K562 (cell line): Measurements from ENCODE around the gene GARNL3. TPM values are rescaled to one million over a fixed set of nuclear protein-coding genes. Genes with fewer than 3 reads are reported as not detected.

Experiments
- ATAC-seq: fragments of 200-7000 bp; cut with Tn5 transposase; 3 replicates; pipeline ENCODE4 v1.9.1; 2020; ENCODE audit warnings: moderate library complexity
- BruUV-seq: library from RNA; stranded (reverse); fragments of 400-500 nt; replicated peaks from 2 replicates; lab custom pipeline; 2021; lab: Mats Ljungman, UMichigan
- CTCF ChIA-PET: fragments of 300-600 bp; formaldehyde crosslinking; extraction: SDS; loops from one replicate; lab custom pipeline; 2021; ENCODE audit warnings: low intra/inter-chr PET ratio; lab: Yijun Ruan, JAX
- POLR2A ChIA-PET: fragments of 300-600, 350-650 bp; sonication (Branson Sonifier 250); formaldehyde crosslinking; extraction: SDS; loops from one replicate; lab custom pipeline; 2021; ENCODE audit warnings: antibody characterized with exemption, inconsistent platforms; lab: Yijun Ruan, JAX
- DNase-seq, 4 experiments: peaks; one replicate each; pipeline versions ENCODE4 v3.0.0 to v3.0.0-alpha.2; 2011 to 2018; ENCODE audit warnings: low spot score in 3 of 4, mixed read lengths in 3 of 4; ENCODE audit errors: extremely low read depth in 1 of 4
- FAIRE-seq: peaks from 2 replicates; lab custom pipeline; 2011; peaks lifted over from hg19 to GRCh38; lab: Jason Lieb, UNC
- H2AFZ ChIP-seq: 2 replicates; pipeline ENCODE4 v1.6.0; 2011; ENCODE audit warnings: low read depth, low read length, control low read depth, inconsistent platforms
- H3K27ac ChIP-seq: fragments of 200-600 bp; 3 replicates; pipeline ENCODE4 v1.8.0; 2011; ENCODE audit warnings: low read depth, mild to moderate bottlenecking, control low read depth, inconsistent platforms, low read length, moderate library complexity, mixed read lengths; ENCODE audit errors: extremely low read depth
- H3K27me3 ChIP-seq, 2 experiments: fragments of 300-600 bp in 1 of 2; 2 replicates in 1 of 2; 3 replicates in 1 of 2; pipeline versions ENCODE4 v1.6.0 to v1.8.0; 2011; ENCODE audit warnings: inconsistent platforms in 2 of 2, low read length in 2 of 2, mild to moderate bottlenecking in 1 of 2, mixed read lengths in 1 of 2, moderate library complexity in 1 of 2; ENCODE audit not compliant: control insufficient read depth in 2 of 2, insufficient read depth in 2 of 2
- H3K36me3 ChIP-seq: fragments of 300-600 bp; 3 replicates; pipeline ENCODE4 v1.8.0; 2011; ENCODE audit warnings: mild to moderate bottlenecking, low read length, inconsistent platforms; ENCODE audit not compliant: control insufficient read depth, insufficient read depth
- H3K4me1 ChIP-seq, 2 experiments: fragments of 200-600 bp in 1 of 2; replicated peaks in 1 of 2; 2 replicates in 1 of 2; 3 replicates in 1 of 2; pipeline versions ENCODE4 v1.5.1 to v1.8.0; 2011; ENCODE audit warnings: inconsistent platforms in 2 of 2, low read length in 2 of 2, mild to moderate bottlenecking in 1 of 2, mixed read lengths in 1 of 2, moderate library complexity in 1 of 2; ENCODE audit not compliant: control insufficient read depth in 2 of 2, insufficient read depth in 2 of 2
- H3K4me2 ChIP-seq: 2 replicates; pipeline ENCODE4 v1.6.1; 2011; ENCODE audit warnings: low read length, control low read depth, inconsistent platforms, mixed read lengths; ENCODE audit not compliant: insufficient read depth
- H3K4me3 ChIP-seq: fragments of 200-600 bp; sonication (generic), shearing (Covaris generic); 2 replicates; pipeline ENCODE4 v1.5.1; 2016; ENCODE audit warnings: control low read depth, inconsistent platforms
- H3K79me2 ChIP-seq: fragments of 200-600 bp; 3 replicates; pipeline ENCODE4 v1.8.0; 2011; ENCODE audit warnings: low read length, inconsistent platforms; ENCODE audit not compliant: control insufficient read depth, insufficient read depth
- H3K9ac ChIP-seq, 2 experiments: 2 replicates each; pipeline versions ENCODE4 v1.6.0 to v1.6.1; 2011; ENCODE audit warnings: low read depth in 2 of 2, low read length in 2 of 2, control low read depth in 1 of 2, inconsistent platforms in 1 of 2, mild to moderate bottlenecking in 1 of 2, mixed read lengths in 1 of 2; ENCODE audit not compliant: insufficient read depth in 1 of 2
- H3K9me1 ChIP-seq: one replicate; pipeline ENCODE4 v1.6.0; 2011; ENCODE audit warnings: inconsistent platforms, mild to moderate bottlenecking, low read length, moderate library complexity; ENCODE audit not compliant: control insufficient read depth, insufficient read depth
- H3K9me3 ChIP-seq: replicated peaks from 2 replicates; pipeline ENCODE4 v1.5.1; 2011; ENCODE audit warnings: low read depth, low read length, inconsistent platforms; ENCODE audit not compliant: control insufficient read depth, insufficient read depth
- H4K20me1 ChIP-seq: replicated peaks from 2 replicates; pipeline ENCODE4 v1.6.1; 2011; ENCODE audit warnings: low read length, inconsistent platforms, mixed read lengths; ENCODE audit not compliant: control insufficient read depth, insufficient read depth
- BHLHE40 ChIP-seq: IDR thresholded peaks from 2 replicates; pipeline ENCODE4 v1.6.1; 2011; ENCODE audit warnings: low read length, improper control_type of control experiment
- CEBPG ChIP-seq, 3 experiments: fragments of 200-800 bp in 1 of 3; sonication (Bioruptor generic) in 1 of 3; sonication (generic) in 1 of 3; formaldehyde crosslinking in 1 of 3; IDR thresholded peaks in 2 of 3; conservative IDR thresholded peaks in 1 of 3; 2 replicates each; pipeline versions ENCODE4 v1.6.1 to v1.8.0; 2016 to 2022; ENCODE audit warnings: missing compliant biosample characterization in 2 of 3, missing genetic modification characterization in 2 of 3, mild to moderate bottlenecking in 1 of 3, missing genetic modification reagents in 1 of 3
- EWSR1 ChIP-seq: fragments of 450-650 bp; IDR thresholded peaks from 2 replicates; pipeline ENCODE4 v1.6.1; 2018; ENCODE audit warnings: borderline replicate concordance, mild to moderate bottlenecking, low read depth, moderate library complexity; ENCODE audit not compliant: partially characterized antibody
- GATAD2A ChIP-seq: fragments of 450-650 bp; IDR thresholded peaks from 2 replicates; pipeline ENCODE4 v1.6.1; 2017
- NBN ChIP-seq: fragments of 450-650 bp; IDR thresholded peaks from 2 replicates; pipeline ENCODE4 v1.6.1; 2016; ENCODE audit warnings: low read depth, mild to moderate bottlenecking
- NFIX ChIP-seq: fragments of 250-450 bp; sonication (Bioruptor Pico); IDR thresholded peaks from 2 replicates; pipeline ENCODE4 v1.4.0; 2020; ENCODE audit warnings: low read depth, mild to moderate bottlenecking, moderate library complexity
- SMARCB1 ChIP-seq: IDR thresholded peaks from 2 replicates; pipeline ENCODE4 v1.6.1; 2011; ENCODE audit warnings: improper control_type of control experiment, low read depth; ENCODE audit not compliant: insufficient read length
- XRCC3 ChIP-seq: fragments of 450-650 bp; IDR thresholded peaks from 2 replicates; pipeline ENCODE4 v1.6.1; 2017; ENCODE audit warnings: mild to moderate bottlenecking, moderate library complexity
- ZFP1 ChIP-seq: fragments of 450-650 bp; formaldehyde crosslinking; IDR thresholded peaks from 2 replicates; pipeline ENCODE4 v1.4.0; 2020; ENCODE audit warnings: mild to moderate bottlenecking, mixed read lengths
- ZNF717 ChIP-seq: fragments of 250-450 bp; sonication (Bioruptor Pico); IDR thresholded peaks from 2 replicates; pipeline ENCODE4 v1.5.0; 2021
- WGBS: fragments of 100-300 bp; shearing (Covaris generic); methylation state at CpG from one replicate; pipeline ENCODE4 v1.1.6; 2016; ENCODE audit warnings: low coverage, mixed read lengths; ENCODE audit not compliant: insufficient coverage; ENCODE audit errors: missing lambda C conversion rate; 5-methylcytosine and 5-hydroxymethylcytosine counted together
- in situ Hi-C: fragments of 300-500 bp; cut with MboI; formaldehyde crosslinking; loops from 4 replicates; pipeline ENCODE4 v1.15.0; 2018; ENCODE audit warnings: inconsistent platforms, mixed read lengths
- intact Hi-C: fragments of 100-400 bp; cut with micrococcal nuclease; formaldehyde crosslinking; loops from 2 replicates; pipeline ENCODE4 v1.14.2; 2022
- polyA plus RNA-seq, 8 experiments: library from polyadenylated mRNA; depleted of rRNA in 4 of 8; stranded (reverse) in 5 of 8; unstranded in 3 of 8; fragments of >200 nt; fragmentation: Nextera tagmentation in 2 of 8; fragmentation: Illumina TruSeq in 1 of 8; extraction: Ambion mirVana in 2 of 8; extraction: Trizol in 1 of 8; gene quantifications; 2 replicates each; pipeline versions ENCODE4 v1.2.1 to v1.2.3, GENCODE V29; 2011 to 2014; ENCODE audit warnings: inconsistent platforms in 1 of 8, missing spikeins in 1 of 8
- total RNA-seq, 7 experiments: library from RNA; depleted of rRNA in 6 of 7; stranded (reverse); fragments of >200 nt in 6 of 7; fragmentation: Illumina TruSeq in 2 of 7; extraction: Trizol in 2 of 7; gene quantifications; 2 replicates each; pipeline versions ENCODE4 v1.2.1 to v1.2.3, GENCODE V29; 2011 to 2021; ENCODE audit warnings: low replicate concordance in 1 of 7
- TF ChIP-seq, protein P1 (sequence below): sonication (generic); formaldehyde crosslinking; IDR thresholded peaks from 2 replicates; pipeline ENCODE4 v1.8.0; 2022; ENCODE audit warnings: mild to moderate bottlenecking, missing genetic modification reagents
- TF ChIP-seq, protein P2 (sequence below): sonication (generic); formaldehyde crosslinking; IDR thresholded peaks from 2 replicates; pipeline ENCODE4 v1.8.1; 2022; ENCODE audit warnings: missing genetic modification reagents
- TF ChIP-seq, protein P3 (sequence below): fragments of 250-450 bp; sonication (Bioruptor Pico); IDR thresholded peaks from 2 replicates; pipeline ENCODE4 v1.5.0; 2020; ENCODE audit warnings: mild to moderate bottlenecking
- TF ChIP-seq, protein P4 (sequence below): fragments of 200-400 bp; formaldehyde crosslinking; IDR thresholded peaks from 2 replicates; pipeline ENCODE4 v1.6.1; 2017; ENCODE audit warnings: mild to moderate bottlenecking, low read depth, low read length, moderate library complexity

The GARNL3 gene
- total and polyA plus RNA-seq, 9 of the 15 experiments (the other 6 are each of a cell fraction or from before 2014, with no cell fraction given) = 0.35 to 2.7 (median 1.6) TPM

DNA sequence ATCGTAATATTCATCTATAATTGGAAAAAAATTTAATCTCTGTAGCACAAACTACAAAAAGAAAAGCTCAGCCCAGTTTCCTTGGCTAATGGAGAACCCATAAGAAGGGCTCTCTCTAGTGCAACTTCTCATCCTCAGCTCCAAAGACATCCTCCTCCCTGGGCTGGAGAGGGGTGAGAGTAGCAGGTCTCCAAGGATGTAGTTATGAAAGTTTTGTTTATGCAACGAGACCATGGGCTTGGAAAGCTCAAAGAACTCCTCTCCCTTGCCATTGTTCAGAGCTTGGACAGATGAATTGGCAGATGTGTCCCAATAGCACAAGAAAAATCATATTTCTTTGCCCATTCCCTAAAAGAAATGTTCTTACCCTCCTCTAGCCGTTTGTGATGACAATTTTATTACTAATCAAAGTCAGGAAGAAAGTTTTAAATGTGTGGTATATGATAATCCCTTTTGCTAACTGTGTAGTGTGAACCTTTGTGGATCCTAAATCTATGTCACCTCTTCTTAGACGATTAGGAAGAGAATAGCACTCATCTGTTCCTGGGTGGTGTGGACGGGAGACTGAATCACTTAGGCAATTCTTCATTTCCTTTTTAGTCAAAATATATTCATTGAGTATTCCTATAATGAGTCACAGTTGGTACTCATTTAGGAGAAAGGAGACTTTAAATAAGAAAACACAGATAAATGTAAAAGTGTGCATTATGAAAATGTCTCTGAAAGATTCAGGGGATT, 52.2 kb downstream of the GARNL3 start:
- DNase-seq (no peak), FAIRE-seq (no peak), ATAC-seq (no peak)
- POLR2A ChIA-PET = interaction anchor here (1.0 kb wide), 1 partner anchor 26 kb away, joined by 3 read pairs; no protein-coding TSS in a partner anchor
- Histone ChIP-seq H3K4me1 (no peaks in the 10 kb centered on the region), H3K79me2 (no peaks in the 10 kb centered on the region), H3K4me3 (no peak overlapping the region), H2AFZ (no peak overlapping the region), H3K4me2 (no peak overlapping the region), H3K36me3 (no peaks in the 10 kb centered on the region), H3K9me1 (no peaks in the 10 kb centered on the region), H3K27me3 (peaks cover 3 to 4% of the 10 kb centered on the region in 2 experiments; a peak in 2 of 5 replicates), H4K20me1 (no peaks in the 10 kb centered on the region), H3K9me3 (no peaks in the 10 kb centered on the region), H3K9ac (no peak overlapping the region), H3K27ac (no peak overlapping the region)
- in situ Hi-C loops = no loop called here
- intact Hi-C loops = no loop called here
- CTCF ChIA-PET = no interaction called here
- WGBS = under 1% methylated on average over 5 of the region's 5 CpGs
- BruUV-seq = no TSS peak
- TF ChIP-seq, protein P1, sequence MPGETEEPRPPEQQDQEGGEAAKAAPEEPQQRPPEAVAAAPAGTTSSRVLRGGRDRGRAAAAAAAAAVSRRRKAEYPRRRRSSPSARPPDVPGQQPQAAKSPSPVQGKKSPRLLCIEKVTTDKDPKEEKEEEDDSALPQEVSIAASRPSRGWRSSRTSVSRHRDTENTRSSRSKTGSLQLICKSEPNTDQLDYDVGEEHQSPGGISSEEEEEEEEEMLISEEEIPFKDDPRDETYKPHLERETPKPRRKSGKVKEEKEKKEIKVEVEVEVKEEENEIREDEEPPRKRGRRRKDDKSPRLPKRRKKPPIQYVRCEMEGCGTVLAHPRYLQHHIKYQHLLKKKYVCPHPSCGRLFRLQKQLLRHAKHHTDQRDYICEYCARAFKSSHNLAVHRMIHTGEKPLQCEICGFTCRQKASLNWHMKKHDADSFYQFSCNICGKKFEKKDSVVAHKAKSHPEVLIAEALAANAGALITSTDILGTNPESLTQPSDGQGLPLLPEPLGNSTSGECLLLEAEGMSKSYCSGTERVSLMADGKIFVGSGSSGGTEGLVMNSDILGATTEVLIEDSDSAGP = no peak
- TF ChIP-seq NFIX (CRISPR knock-in tag) (no peak), ZFP1 (CRISPR knock-in tag) (no peak), GATAD2A (no peak), CEBPG (CRISPR knock-in tag; IDR thresholded peaks at IDR 0.05) (no peak), CEBPG (tag; conservative IDR thresholded peaks at IDR 0.05 in 1 of 2, IDR thresholded peaks at IDR 0.05 in 1 of 2) (no peak), XRCC3 (no peak), SMARCB1 (no peak), BHLHE40 (no peak), ZNF717 (CRISPR knock-in tag) (no peak), NBN (no peak), EWSR1 (no peak)
- TF ChIP-seq, protein P2, sequence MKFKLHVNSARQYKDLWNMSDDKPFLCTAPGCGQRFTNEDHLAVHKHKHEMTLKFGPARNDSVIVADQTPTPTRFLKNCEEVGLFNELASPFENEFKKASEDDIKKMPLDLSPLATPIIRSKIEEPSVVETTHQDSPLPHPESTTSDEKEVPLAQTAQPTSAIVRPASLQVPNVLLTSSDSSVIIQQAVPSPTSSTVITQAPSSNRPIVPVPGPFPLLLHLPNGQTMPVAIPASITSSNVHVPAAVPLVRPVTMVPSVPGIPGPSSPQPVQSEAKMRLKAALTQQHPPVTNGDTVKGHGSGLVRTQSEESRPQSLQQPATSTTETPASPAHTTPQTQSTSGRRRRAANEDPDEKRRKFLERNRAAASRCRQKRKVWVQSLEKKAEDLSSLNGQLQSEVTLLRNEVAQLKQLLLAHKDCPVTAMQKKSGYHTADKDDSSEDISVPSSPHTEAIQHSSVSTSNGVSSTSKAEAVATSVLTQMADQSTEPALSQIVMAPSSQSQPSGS = no peak
- TF ChIP-seq, protein P3, sequence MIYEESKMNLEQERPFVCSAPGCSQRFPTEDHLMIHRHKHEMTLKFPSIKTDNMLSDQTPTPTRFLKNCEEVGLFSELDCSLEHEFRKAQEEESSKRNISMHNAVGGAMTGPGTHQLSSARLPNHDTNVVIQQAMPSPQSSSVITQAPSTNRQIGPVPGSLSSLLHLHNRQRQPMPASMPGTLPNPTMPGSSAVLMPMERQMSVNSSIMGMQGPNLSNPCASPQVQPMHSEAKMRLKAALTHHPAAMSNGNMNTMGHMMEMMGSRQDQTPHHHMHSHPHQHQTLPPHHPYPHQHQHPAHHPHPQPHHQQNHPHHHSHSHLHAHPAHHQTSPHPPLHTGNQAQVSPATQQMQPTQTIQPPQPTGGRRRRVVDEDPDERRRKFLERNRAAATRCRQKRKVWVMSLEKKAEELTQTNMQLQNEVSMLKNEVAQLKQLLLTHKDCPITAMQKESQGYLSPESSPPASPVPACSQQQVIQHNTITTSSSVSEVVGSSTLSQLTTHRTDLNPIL (CRISPR knock-in tag) = no peak
- TF ChIP-seq, protein P4, sequence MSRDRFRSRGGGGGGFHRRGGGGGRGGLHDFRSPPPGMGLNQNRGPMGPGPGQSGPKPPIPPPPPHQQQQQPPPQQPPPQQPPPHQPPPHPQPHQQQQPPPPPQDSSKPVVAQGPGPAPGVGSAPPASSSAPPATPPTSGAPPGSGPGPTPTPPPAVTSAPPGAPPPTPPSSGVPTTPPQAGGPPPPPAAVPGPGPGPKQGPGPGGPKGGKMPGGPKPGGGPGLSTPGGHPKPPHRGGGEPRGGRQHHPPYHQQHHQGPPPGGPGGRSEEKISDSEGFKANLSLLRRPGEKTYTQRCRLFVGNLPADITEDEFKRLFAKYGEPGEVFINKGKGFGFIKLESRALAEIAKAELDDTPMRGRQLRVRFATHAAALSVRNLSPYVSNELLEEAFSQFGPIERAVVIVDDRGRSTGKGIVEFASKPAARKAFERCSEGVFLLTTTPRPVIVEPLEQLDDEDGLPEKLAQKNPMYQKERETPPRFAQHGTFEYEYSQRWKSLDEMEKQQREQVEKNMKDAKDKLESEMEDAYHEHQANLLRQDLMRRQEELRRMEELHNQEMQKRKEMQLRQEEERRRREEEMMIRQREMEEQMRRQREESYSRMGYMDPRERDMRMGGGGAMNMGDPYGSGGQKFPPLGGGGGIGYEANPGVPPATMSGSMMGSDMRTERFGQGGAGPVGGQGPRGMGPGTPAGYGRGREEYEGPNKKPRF = no peak
